Small intestine (tissue), 7 donors: Measurements from ENCODE around the gene C16orf46. TPM values are rescaled to one million over a fixed set of nuclear protein-coding genes. Genes with fewer than 3 reads are reported as not detected.

Experiments used
- DNase-seq, 2 donors: peaks; one replicate each; pipeline versions ENCODE4 v3.0.0 to v3.0.0-alpha.2; 2013
- FAIRE-seq: peaks from 2 replicates; lab custom pipeline; 2012; peaks lifted over from hg19 to GRCh38; lab: Jason Lieb, UNC
- H3K27ac ChIP-seq, 3 donors: one replicate each; pipeline ENCODE4 v1.5.1; 2013; ENCODE audit warnings: low read length in 2 of 3, mild to moderate bottlenecking in 2 of 3, control low read depth in 1 of 3, inconsistent platforms in 1 of 3, low read depth in 1 of 3, moderate library complexity in 1 of 3
- H3K27me3 ChIP-seq, 3 donors: one replicate each; pipeline ENCODE4 v1.6.1; 2013; ENCODE audit warnings: low read length in 3 of 3, inconsistent platforms in 1 of 3; ENCODE audit not compliant: control insufficient read depth in 3 of 3, insufficient read depth in 3 of 3
- H3K36me3 ChIP-seq, 3 donors: one replicate each; pipeline ENCODE4 v1.6.1; 2013; ENCODE audit warnings: low read length in 3 of 3, inconsistent platforms in 1 of 3, low read depth in 1 of 3, mild to moderate bottlenecking in 1 of 3, moderate library complexity in 1 of 3; ENCODE audit not compliant: control insufficient read depth in 3 of 3, insufficient read depth in 2 of 3
- H3K4me1 ChIP-seq, 3 donors: one replicate each; pipeline ENCODE4 v1.6.1; 2013; ENCODE audit warnings: low read length in 2 of 3, inconsistent platforms in 1 of 3, low read depth in 1 of 3, mild to moderate bottlenecking in 1 of 3, moderate library complexity in 1 of 3; ENCODE audit not compliant: control insufficient read depth in 3 of 3, insufficient read depth in 2 of 3
- H3K4me3 ChIP-seq, 3 donors: one replicate each; pipeline ENCODE4 v1.5.1; 2013; ENCODE audit warnings: low read length in 3 of 3, control low read depth in 1 of 3, inconsistent platforms in 1 of 3, low read depth in 1 of 3, mild to moderate bottlenecking in 1 of 3, moderate library complexity in 1 of 3
- H3K9me3 ChIP-seq, 2 donors: one replicate each; pipeline ENCODE4 v1.6.1; 2013; ENCODE audit warnings: low read depth in 1 of 2, low read length in 1 of 2; ENCODE audit not compliant: control insufficient read depth in 2 of 2, insufficient read depth in 1 of 2
- WGBS, 3 donors: extraction: QIAGEN DNeasy Blood & Tissue Kit; methylation state at CpG; one replicate each; pipeline ENCODE4 v1.1.7; 2013; 5-methylcytosine and 5-hydroxymethylcytosine counted together
- polyA plus RNA-seq, 4 donors: library from polyadenylated mRNA; stranded (reverse) in 3 of 4; unstranded in 1 of 4; fragments of 200-250 nt in 3 of 4; fragments of 120-200 nt in 1 of 4; gene quantifications; one replicate each; pipeline versions ENCODE4 v1.2.1 to v1.2.3, GENCODE V29; 2013
- donor health status: healthy with polysubstance abuse.
- donor health status: control.
- donor health status: control.
- donor health status: Bipolar disorder and iron deficiency.
- donor health status: healthy.

C16orf46 gene
- polyA plus RNA-seq, 4 donors = 0.54 to 0.74 TPM; not detected in 2

GRCh38 chr16:81041696-81042095, 35.3 kb downstream of the C16orf46 start:
- peaks cover 0 to 7% (median 7%) of the 10 kb centered on the region in 3 donors for H3K4me1 ChIP-seq
- no peaks in the 10 kb centered on the region for H3K9me3 ChIP-seq
- 91 to 97% (median 93%) methylated on average over 4 of the region's 4 CpGs for WGBS, 3 donors
- no peak overlapping the region for H3K4me3 ChIP-seq
- H3K27me3 ChIP-seq = no peaks in the 10 kb centered on the region
- DNase-seq = no peak
- no peak for FAIRE-seq
- peaks cover 12 to 39% (median 18%) of the 10 kb centered on the region in 3 donors for H3K36me3 ChIP-seq
- H3K27ac ChIP-seq = no peak overlapping the region

- WGBS, 3 donors = 85 to 88% (median 87%) methylated on average over 5 of the region's 5 CpGs
- H3K4me3 ChIP-seq = no peak overlapping the region
- no peak for FAIRE-seq
- H3K27ac ChIP-seq = no peak overlapping the region
- no peaks in the 10 kb centered on the region for H3K27me3 ChIP-seq
- peaks cover 12 to 37% (median 18%) of the 10 kb centered on the region in 3 donors for H3K36me3 ChIP-seq
- H3K9me3 ChIP-seq = no peaks in the 10 kb centered on the region
- no peak for DNase-seq
- H3K4me1 ChIP-seq = peaks cover 0 to 10% (median 9%) of the 10 kb centered on the region in 3 donors
These were observed 36.2 kb downstream of the C16orf46 start for GRCh38 chr16:81040842-81041241.

GRCh38 chr16:81040131-81040530, 36.9 kb downstream of the C16orf46 start:
- 98 to 100% (median 98%) methylated on average over 2 of the region's 2 CpGs for WGBS, 3 donors
- H3K27me3 ChIP-seq = no peaks in the 10 kb centered on the region
- peaks cover 12 to 31% (median 16%) of the 10 kb centered on the region in 3 donors for H3K36me3 ChIP-seq
- no peak overlapping the region for H3K27ac ChIP-seq
- no peaks in the 10 kb centered on the region for H3K9me3 ChIP-seq
- no peak overlapping the region for H3K4me3 ChIP-seq
- DNase-seq (no peak), FAIRE-seq (no peak)
- H3K4me1 ChIP-seq = peaks cover 0 to 13% (median 9%) of the 10 kb centered on the region in 3 donors

- H3K4me3 ChIP-seq = peak overlapping the region; percentile 66 to 97 (median 82)
- WGBS, 3 donors = 22 to 29% (median 24%) methylated on average over 10 of the region's 10 CpGs
- DNase-seq (peak; percentile 24 to 27), FAIRE-seq (no peak)
- no peaks in the 10 kb centered on the region for H3K27me3 ChIP-seq
- peaks cover 4 to 20% (median 6%) of the 10 kb centered on the region in 3 donors for H3K36me3 ChIP-seq
- peak overlapping the region in 1 of 3 donors; percentile 90 for H3K27ac ChIP-seq
- peaks cover 0 to 14% (median 9%) of the 10 kb centered on the region in 3 donors for H3K4me1 ChIP-seq
- no peaks in the 10 kb centered on the region for H3K9me3 ChIP-seq
These were observed 40.2 kb downstream of the C16orf46 start for GRCh38 chr16:81036751-81037350.

GRCh38 chr16:81035975-81036750, 40.9 kb downstream of the C16orf46 start:
- no peak for FAIRE-seq

GRCh38 chr16:81035398-81035974, 41.6 kb downstream of the C16orf46 start, which contains the start of gene ATMIN:
Gene ATMIN, plus strand, starts transcription at chr16:81035842. Its CDS starts 29 bp downstream, at chr16:81035871.
- FAIRE-seq (no peak), DNase-seq (peak; percentile 95 to 98)
- no peaks in the 10 kb centered on the region for H3K27me3 ChIP-seq
- peaks cover 0 to 14% (median 9%) of the 10 kb centered on the region in 3 donors for H3K4me1 ChIP-seq
- peaks cover 0 to 13% (median 4%) of the 10 kb centered on the region in 3 donors for H3K36me3 ChIP-seq
- no peaks in the 10 kb centered on the region for H3K9me3 ChIP-seq
- peak within 1 kb of the TSS; percentile 66 to 97 (median 82) for H3K4me3 ChIP-seq
- WGBS, 3 donors = 3 to 4% (median 3%) methylated on average over 39 to 54 of the region's 54 CpGs
- peak within 1 kb of the TSS; percentile 47 to 90 (median 71) for H3K27ac ChIP-seq

More at GRCh38 chr16:81035975-81036750, 40.9 kb downstream of the C16orf46 start:
- peak; percentile 21 to 74 for DNase-seq
- H3K4me3 ChIP-seq = peak overlapping the region; percentile 66 to 97 (median 82)
- H3K4me1 ChIP-seq = peaks cover 0 to 14% (median 9%) of the 10 kb centered on the region in 3 donors
- peak overlapping the region; percentile 43 to 90 (median 71) for H3K27ac ChIP-seq
- H3K36me3 ChIP-seq = peaks cover 0 to 13% (median 4%) of the 10 kb centered on the region in 3 donors
- 0 to 1% (median 0%) methylated on average over 37 to 80 of the region's 80 CpGs for WGBS, 3 donors
- H3K9me3 ChIP-seq = no peaks in the 10 kb centered on the region
- H3K27me3 ChIP-seq = no peaks in the 10 kb centered on the region

- H3K4me1 ChIP-seq = no peaks in the 10 kb centered on the region
- peaks cover 0 to 6% (median 4%) of the 10 kb centered on the region in 3 donors for H3K36me3 ChIP-seq
- peaks cover 0 to 4% of the 10 kb centered on the region in 2 donors for H3K9me3 ChIP-seq
- H3K27me3 ChIP-seq = no peaks in the 10 kb centered on the region
- no peak overlapping the region for H3K4me3 ChIP-seq
- 89 to 93% (median 92%) methylated on average over 11 of the region's 11 CpGs for WGBS, 3 donors
- no peak for DNase-seq
- FAIRE-seq = no peak
- no peak overlapping the region for H3K27ac ChIP-seq
These were observed 47.0 kb downstream of the C16orf46 start for GRCh38 chr16:81029930-81030604.
